Dermis microvascular lymphatic vessel endothelial cell (primary cell): ENCODE data around the gene ZNF32. TPM values are rescaled to one million over a fixed set of nuclear protein-coding genes. Genes with fewer than 3 reads are reported as not detected.

Source experiments
- DNase-seq, 2 donors: peaks; one replicate each; pipeline versions ENCODE4 v3.0.0 to v3.0.0-alpha.2; 2010; ENCODE audit warnings: low read depth in 2 of 2
- total RNA-seq: library from RNA; depleted of rRNA; stranded (reverse); fragments of >200 nt; gene quantifications from 2 replicates; pipeline ENCODE4 v1.2.1, GENCODE V29; 2014

The ZNF32 gene, protein sequence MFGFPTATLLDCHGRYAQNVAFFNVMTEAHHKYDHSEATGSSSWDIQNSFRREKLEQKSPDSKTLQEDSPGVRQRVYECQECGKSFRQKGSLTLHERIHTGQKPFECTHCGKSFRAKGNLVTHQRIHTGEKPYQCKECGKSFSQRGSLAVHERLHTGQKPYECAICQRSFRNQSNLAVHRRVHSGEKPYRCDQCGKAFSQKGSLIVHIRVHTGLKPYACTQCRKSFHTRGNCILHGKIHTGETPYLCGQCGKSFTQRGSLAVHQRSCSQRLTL
- 16.3 and 23.4 TPM in 2 replicates for total RNA-seq

DNA sequence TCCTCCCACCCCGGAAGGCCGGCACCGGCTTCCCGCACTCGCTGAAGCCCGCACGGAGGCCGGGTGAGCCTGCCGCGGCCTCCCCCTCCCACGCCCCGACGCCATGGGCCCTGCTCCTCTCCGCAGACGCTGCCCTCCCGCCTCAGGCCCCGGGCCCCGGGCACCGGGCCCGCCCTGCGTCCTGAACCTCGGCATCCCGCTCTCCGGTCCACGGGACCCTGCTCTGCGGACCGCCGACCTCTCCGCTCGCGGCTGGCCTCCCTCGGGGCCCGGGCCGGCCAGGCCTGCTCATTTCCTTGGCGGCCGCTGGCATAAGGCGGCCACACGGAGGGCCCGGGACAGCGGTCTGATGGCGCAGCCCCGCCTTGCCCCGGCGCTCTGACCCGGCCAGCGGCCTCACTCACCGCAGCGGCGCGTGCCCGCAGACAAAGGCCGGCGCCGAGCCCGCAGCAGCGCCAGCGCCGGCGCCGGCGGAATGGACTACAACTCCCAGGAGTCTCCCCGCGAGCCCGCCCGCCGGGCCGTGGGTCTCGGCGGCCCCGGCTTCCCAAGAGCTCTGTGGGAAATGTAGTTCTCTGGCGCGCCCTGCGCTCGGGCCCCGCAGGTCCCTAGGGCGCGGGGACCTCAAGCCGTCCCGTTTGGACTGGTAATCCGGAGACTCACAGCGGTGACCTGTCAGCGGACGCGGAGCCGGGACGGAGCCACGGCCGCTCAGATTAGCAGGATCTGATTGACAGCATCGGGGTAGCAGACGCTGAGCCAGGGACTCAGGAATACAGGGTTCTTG is at the start of gene ZNF32:
TSS of gene ZNF32 (minus strand) at position 484 of the 787 bp plus-strand sequence. CDS start 2,748 bp downstream, outside the sequence.
- peak; percentile 54 to 86 for DNase-seq

DNA sequence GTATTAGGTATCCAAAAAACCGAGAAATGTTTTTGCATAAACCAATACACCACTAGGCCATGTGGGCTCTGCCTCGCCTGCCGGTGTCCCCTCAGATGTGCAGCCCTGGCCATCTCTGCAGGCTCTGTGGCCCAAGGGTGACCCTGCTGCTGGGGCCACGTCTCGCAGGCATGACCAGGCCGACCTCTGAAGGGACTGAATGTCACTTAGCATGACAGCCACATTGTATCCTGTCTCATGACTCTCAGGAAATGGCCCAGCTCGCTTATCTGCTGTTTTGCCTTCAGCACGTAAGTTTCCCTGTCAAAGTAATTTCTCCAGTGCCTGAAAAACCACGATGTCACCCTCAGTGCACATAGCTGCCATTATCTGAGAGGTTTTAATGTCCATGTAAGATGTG is 49.5 kb upstream of the ZNF32 start:
- no peak for DNase-seq

DNA sequence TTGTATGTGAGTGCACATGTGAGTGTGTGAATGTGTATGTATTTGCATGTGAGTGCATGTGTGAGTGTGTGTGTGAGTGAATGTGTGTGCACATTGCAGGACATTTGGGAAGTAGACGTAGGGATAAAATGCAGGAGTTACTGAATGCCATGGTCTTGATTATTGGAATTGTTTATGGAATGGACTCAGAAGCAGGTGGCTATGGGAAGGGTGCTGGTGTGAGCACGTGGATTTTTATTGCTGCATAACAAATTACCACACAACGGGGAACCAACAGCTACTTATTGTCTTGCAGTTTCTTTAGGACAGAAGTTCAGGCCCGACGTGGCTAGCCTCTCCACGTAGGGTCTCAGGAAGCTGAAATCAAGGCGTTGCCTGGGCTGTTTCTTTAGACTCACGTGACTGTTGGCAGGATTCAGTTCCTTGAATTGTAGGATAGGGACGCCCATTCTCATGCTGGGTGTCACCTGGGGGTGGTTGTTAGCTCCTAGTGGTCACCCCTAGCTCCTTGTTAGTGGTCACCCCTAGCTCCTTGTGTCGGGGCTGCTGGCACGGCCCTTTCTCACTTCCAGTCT is 48.3 kb upstream of the ZNF32 start:
- DNase-seq, result no peak

DNA sequence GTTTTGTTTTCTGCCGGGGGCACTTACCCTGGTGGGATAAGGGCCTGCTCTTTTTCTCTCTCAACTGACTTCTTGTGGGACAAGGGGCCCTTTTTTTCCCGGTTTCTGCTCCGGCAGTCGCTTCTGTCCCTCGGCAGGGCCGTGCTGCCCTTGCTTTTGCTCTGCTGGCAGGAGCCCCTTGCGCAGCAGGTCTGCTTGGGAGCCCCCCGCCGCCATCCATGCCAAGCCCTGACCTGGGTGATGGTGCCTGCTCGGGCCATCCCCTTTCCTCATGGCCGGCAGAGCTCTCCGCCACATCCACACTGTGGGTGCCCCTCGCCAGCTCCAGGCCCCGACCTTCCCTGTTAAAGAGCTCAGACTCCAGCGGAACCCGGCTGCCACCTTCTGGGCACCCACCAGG is 47.0 kb upstream of the ZNF32 start:
- DNase-seq, result no peak

DNA sequence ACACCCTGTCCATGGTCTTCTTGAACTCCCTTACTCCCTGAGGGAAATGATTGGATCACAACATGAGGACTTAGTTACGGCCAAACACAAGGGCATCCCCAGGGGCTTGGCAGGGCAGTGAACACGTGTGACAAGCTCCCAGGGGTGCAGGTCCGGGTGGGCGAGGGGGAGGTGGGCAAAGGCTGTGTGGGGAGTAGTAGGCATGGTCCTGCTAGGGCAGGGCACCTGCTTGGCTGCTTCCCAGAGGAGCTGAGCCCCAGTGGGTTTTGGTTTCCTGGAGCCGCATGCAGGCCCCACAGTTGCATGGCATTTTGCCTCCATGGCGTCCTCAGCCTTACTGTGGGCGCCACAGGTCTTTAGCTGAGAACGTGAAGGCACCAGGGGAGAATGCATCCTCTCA is 46.6 kb upstream of the ZNF32 start:
- DNase-seq, result no peak

DNA sequence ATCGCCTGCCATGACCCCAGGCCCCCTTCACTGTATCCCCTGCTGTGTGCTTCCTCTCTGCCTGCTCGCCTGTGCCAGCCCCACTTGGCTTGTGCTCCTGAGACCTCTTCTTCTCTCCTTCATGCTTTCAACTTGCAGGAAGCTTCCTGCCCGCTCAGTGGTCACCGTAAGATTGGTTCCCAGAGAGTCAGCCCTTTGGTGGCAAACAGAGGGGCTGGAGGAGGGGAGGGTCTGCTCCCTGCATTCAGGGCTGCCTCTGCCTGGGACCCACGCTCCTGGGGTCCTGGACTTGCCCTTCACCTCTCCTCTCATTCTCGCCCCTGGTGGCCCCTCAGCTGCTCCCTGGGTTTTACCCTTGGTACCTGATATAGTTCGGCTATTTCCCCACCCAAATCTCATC is 45.8 kb upstream of the ZNF32 start:
- DNase-seq, result no peak

DNA sequence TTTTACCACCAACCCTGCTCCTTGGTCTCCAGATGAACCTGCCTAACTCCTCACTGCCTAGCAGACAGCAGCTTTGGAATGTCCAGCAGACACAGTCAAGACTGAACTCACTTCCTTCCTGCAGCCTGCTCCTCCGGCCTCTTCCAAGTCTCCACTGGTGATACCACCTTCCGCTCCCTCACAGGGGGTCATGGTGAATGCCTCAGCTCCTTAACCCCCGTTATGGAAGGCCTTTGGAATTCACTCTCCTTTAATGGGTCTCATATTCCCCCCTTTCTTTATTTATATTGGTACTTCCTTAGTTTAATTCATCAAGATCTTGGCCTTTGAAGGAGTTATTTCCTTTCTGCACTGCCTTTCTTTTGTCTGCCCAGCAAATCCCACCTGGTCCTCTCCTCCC is 44.9 kb upstream of the ZNF32 start:
- peak in 1 of 2 donors; percentile 60 for DNase-seq

DNA sequence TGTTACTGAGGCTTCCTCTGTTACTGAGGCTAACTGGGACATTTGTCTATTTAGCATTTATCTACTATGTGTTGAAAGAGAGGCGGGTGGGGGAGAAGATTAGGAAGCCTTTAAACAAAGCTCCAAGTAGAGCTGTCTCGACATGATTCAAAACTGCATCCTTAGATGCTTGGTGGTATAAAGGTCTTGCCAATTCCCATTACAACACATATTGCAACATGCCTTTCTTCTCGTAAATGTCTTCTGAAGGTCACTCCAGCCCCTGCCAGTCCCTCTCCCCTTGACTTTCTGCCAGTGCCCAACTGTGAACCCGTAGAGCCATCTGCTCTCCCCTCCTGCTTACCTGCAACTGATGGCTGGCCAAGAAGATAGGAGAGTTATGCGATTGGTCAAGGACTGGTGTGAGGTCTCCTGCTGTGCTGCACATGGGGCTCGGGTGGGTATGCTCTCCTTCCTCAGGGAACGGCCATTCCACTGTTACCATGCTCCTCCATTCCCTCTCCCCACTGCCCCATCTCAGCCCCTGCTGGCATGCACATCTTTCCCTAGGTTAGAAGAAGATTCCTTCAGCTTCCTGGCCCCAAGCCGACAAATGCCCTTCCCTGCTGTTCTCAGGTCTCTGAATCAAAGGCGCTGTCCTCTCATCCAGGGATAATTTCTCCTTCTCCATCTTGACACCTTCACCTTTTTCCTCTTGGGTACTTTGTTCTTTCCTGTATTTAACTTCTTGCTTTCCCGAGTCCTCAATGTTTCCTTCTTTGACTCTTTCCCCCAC is 43.6 kb upstream of the ZNF32 start:
- no peak for DNase-seq

DNA sequence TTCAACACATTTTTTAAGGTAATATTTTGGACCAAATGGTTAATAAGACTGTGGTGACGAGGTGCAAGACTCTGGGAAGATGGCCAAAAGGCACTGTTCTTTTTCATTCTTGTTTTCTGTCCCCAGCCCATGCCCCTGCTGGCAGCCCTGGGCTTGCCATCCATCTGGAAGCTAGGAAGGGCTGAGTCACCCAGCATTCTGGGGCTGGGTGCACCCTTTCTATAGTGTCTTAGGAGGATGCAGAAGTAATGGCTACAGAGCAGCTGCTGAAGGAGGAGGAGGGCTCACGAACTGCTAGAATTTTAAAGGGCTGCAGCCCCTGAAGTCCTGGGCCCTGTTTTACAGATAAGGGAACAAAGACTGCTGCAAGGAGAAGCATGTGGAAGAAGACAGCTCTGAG is 42.8 kb upstream of the ZNF32 start:
- no peak for DNase-seq

- DNase-seq, result peak; percentile 41 to 82
Observed at GRCh38 chr10:43689955-43690771, 41.5 kb upstream of the ZNF32 start.

DNA sequence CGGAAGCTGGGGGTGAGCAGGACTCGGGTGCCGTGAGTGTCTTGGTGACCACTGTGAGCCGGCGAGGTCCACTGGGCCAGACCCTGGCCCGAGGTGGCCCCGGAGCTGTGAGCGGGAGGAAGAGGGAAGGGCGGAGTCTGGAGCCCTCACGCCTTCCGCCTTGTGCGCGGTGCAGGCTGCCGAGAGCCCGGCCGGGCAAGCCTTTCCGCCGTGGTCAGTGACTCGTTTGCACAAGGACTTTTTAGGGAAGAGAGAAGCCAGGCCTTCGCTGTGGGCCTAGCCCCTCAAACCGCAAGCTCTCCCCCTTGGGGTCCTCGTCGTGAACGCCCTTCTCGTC is 40.9 kb upstream of the ZNF32 start:
- DNase-seq, result peak in 1 of 2 donors; percentile 50

DNA sequence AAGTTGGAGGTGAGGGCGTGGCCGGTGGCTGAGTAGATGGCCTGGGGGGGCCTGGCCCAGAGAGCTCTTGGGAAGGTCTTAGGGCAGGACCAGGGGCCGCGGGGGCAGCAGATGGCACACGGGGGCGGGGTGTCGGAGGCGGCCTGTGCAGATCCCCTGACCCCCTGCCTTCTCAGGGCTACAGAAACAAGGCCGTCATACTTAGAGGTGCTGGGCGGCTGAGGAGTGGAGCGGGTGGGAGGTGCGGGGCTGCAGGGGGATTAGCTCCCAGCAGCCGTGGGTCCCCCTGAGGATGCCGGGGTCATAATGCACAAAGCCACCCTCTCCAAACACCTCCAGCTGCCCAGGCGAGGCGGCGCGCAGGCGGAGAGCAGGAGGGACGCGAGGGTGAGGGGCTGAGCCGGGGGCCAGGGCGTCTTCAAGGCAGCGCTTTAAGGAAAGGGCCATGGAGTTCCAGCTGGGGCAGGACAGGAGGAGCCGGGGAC is 40.4 kb upstream of the ZNF32 start:
- DNase-seq, result no peak

- peak in 1 of 2 donors; percentile 15 for DNase-seq
Observed at GRCh38 chr10:43688348-43688892, 39.7 kb upstream of the ZNF32 start.

DNA sequence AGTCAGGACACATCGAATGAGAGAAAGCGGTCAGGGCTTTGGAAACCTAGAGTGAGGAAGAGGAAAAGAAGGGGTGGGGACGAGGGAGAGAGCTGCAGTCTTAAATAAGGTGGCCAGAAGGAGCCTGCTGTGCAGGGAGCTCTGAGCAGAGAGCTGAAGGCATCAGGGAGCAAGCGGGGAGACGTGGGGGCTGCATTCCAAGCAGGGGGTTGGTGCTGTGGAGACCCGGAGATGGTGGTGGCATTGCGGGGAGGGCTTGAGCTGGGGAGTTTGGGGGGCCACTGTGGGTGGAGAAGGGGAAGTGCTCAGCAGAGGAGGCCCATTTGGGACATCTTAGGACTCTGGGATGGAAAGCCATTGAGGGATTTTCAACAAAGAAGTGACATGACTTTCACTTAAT is 38.7 kb upstream of the ZNF32 start:
- no peak for DNase-seq

- DNase-seq, result no peak
Observed at GRCh38 chr10:43686414-43686813, 37.7 kb upstream of the ZNF32 start.

GRCh38 chr10:43685744-43686143 is 37.1 kb upstream of the ZNF32 start:
- no peak for DNase-seq

DNA sequence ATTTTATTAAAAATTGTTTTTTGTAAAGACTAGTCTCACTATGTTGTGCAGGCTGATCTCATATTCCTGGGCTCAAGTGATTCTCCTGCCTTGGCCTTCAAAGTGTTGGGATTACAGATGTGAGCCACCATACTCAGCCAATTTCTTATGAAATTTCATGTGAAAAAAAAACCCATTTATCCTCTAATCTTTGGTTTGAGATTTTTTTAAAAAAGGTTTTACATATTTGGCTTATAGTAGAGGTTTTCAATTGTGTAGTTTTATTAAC is 35.5 kb upstream of the ZNF32 start:
- no peak for DNase-seq

- peak in 1 of 2 donors; percentile 20 for DNase-seq
Observed at GRCh38 chr10:43683451-43684291, 35.0 kb upstream of the ZNF32 start.

DNA sequence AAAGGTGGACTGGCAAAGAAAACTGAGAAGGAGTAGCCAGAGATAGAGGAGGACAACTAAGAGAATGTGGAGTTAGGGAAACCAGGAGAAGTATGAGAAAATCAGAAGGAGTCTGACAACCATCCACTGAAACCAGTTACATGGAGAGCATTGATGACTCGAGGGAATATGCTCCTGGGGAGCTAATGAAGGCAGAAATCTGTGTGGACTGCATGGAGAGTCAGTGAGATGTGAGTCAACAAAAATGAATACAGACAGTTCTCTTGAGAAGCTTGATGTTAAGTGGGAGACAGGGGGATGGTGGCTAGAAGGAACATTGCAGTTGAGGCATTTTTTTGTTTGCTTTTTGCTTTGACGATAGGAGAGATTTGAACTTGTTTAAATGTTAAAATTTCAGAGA is 34.3 kb upstream of the ZNF32 start:
- no peak for DNase-seq

- DNase-seq, result no peak
Observed at GRCh38 chr10:43681721-43682120, 33.0 kb upstream of the ZNF32 start.
